Stimulated activated CD4-positive, alpha-beta T cell treated with anti-CD3 and anti-CD28 coated beads, TNF-alpha, amount 100 ng/mL, for 48 hours (primary cell): ENCODE data around the gene QSOX1.
A peak's percentile ranks its signal among the peaks of the same experiment; 100 is the strongest.

Source experiments
- DNase-seq, 3 donors: peaks; one replicate each; pipeline ENCODE4 v3.0.0-alpha.2; 2020; ENCODE audit warnings: low read depth in 3 of 3

QSOX1 gene

GRCh38 chr1:180145446-180145845 lies 9.2 kb upstream of the QSOX1 start:
- DNase-seq = no peak

- DNase-seq = no peak
Measured at GRCh38 chr1:180150982-180151381, 3.7 kb upstream of the QSOX1 start.

- DNase-seq = no peak
Measured at GRCh38 chr1:180151508-180151907, 3.2 kb upstream of the QSOX1 start.

- DNase-seq = no peak
Measured at GRCh38 chr1:180152588-180152987, 2.1 kb upstream of the QSOX1 start.

GRCh38 chr1:180153032-180153431 lies 1.6 kb upstream of the QSOX1 start:
- no peak for DNase-seq

GRCh38 chr1:180154003-180154324 lies 705 bp upstream of the QSOX1 start:
- no peak for DNase-seq

GRCh38 chr1:180155182-180155682 lies 563 bp downstream of the QSOX1 start:
- DNase-seq = peak in 1 of 3 donors; percentile 29

GRCh38 chr1:180156201-180156600 lies 1.5 kb downstream of the QSOX1 start:
- DNase-seq = no peak

GRCh38 chr1:180156631-180157091 lies 2.0 kb downstream of the QSOX1 start:
- DNase-seq = no peak

GRCh38 chr1:180157108-180157507 lies 2.4 kb downstream of the QSOX1 start:
- DNase-seq = no peak

- DNase-seq = no peak
Measured at GRCh38 chr1:180157576-180158057, 2.9 kb downstream of the QSOX1 start.

GRCh38 chr1:180158149-180159147 lies 3.8 kb downstream of the QSOX1 start:
- no peak for DNase-seq

GRCh38 chr1:180160357-180160756 lies 5.7 kb downstream of the QSOX1 start:
- DNase-seq = no peak

- no peak for DNase-seq
Measured at GRCh38 chr1:180163041-180163440, 8.4 kb downstream of the QSOX1 start.

GRCh38 chr1:180165096-180165495 lies 10.4 kb downstream of the QSOX1 start:
- DNase-seq = no peak

GRCh38 chr1:180165509-180166435 lies 11.1 kb downstream of the QSOX1 start:
- DNase-seq = no peak

GRCh38 chr1:180166436-180166800 lies 11.7 kb downstream of the QSOX1 start:
- DNase-seq = no peak

GRCh38 chr1:180167021-180167701 lies 12.5 kb downstream of the QSOX1 start:
- DNase-seq = no peak

- DNase-seq = no peak
Measured at GRCh38 chr1:180167721-180168467, 13.2 kb downstream of the QSOX1 start.

- DNase-seq = peak in 1 of 3 donors; percentile 15
Measured at GRCh38 chr1:180168786-180169639, 14.3 kb downstream of the QSOX1 start.
